T-helper 17 cell (primary cell): ENCODE data around the gene PAXX. TPM values are rescaled to one million over a fixed set of nuclear protein-coding genes. Genes with fewer than 3 reads are reported as not detected.
A peak's percentile ranks its signal among the peaks of the same experiment; 100 is the strongest.

Experiments
- ATAC-seq: fragments of 150-1000 bp; cut with Tn5 transposase; 2 replicates; pipeline ENCODE4 v1.10.0; 2021; ENCODE audit warnings: mild to moderate bottlenecking, moderate library complexity
- DNase-seq, 3 donors: peaks; one replicate each; pipeline versions ENCODE4 v3.0.0 to v3.0.0-alpha.2; 2020 to 2021
- H3K9me3 ChIP-seq: one replicate; pipeline ENCODE4 v1.7.0; 2013; ENCODE audit warnings: low read length, mild to moderate bottlenecking; ENCODE audit not compliant: control insufficient read depth, poor library complexity, severe bottlenecking
- H3K27ac Mint-ChIP-seq: one replicate; pipeline ENCODE4 v1.8.0; 2022; ENCODE audit warnings: mild to moderate bottlenecking, moderate library complexity, mixed read lengths
- H3K27me3 Mint-ChIP-seq: one replicate; pipeline ENCODE4 v1.8.0; 2022; ENCODE audit warnings: mixed read lengths
- H3K36me3 Mint-ChIP-seq: one replicate; pipeline ENCODE4 v1.8.0; 2022; ENCODE audit warnings: low read depth, mixed read lengths
- H3K4me1 Mint-ChIP-seq: one replicate; pipeline ENCODE4 v1.8.0; 2022; ENCODE audit warnings: mild to moderate bottlenecking, mixed read lengths
- H3K4me3 Mint-ChIP-seq: one replicate; pipeline ENCODE4 v1.8.0; 2022; ENCODE audit warnings: mild to moderate bottlenecking, moderate library complexity, mixed read lengths
- total RNA-seq, 4 donors: library from RNA in 2 of 4; stranded (reverse) in 2 of 4; gene quantifications; one replicate each; pipeline ENCODE4 v1.2.3 and lab custom pipeline; 2022 to 2026

Gene PAXX
- total RNA-seq (10 to 100 TPM; 85.7 to 89.9 TPM), total RNA-seq (lab: John Stamatoyannopoulos, UW) (37.8 to 82.4 reads per million in 2 donors)

GRCh38 chr9:136991993-136992818 lies at the start of gene PAXX:
TSS of gene PAXX (plus strand) at chr9:136992422. CDS start at chr9:136992444, 22 bp downstream.
- peak; percentile 92 to 96 (median 92) for DNase-seq
- H3K9me3 ChIP-seq, result no peaks in the 10 kb centered on the region
- Mint-ChIP-seq H3K27me3 (no peaks in the 10 kb centered on the region), H3K4me3 (peak within 1 kb of the TSS; percentile 89), H3K27ac (peak within 1 kb of the TSS; percentile 61), H3K4me1 (peaks cover 18% of the 10 kb centered on the region), H3K36me3 (peaks cover 2% of the 10 kb centered on the region)
- peak; percentile 91 for ATAC-seq

- no peaks in the 10 kb centered on the region for H3K9me3 ChIP-seq
- no peak for DNase-seq
- Mint-ChIP-seq H3K4me3 (peak overlapping the region; percentile 85), H3K27me3 (no peaks in the 10 kb centered on the region), H3K4me1 (peaks cover 4% of the 10 kb centered on the region), H3K27ac (no peak overlapping the region), H3K36me3 (peaks cover 4% of the 10 kb centered on the region)
- ATAC-seq, result no peak
Measured at GRCh38 chr9:136942881-136943230, 49.4 kb upstream of the PAXX start.

GRCh38 chr9:136943291-136944211 lies 48.7 kb upstream of the PAXX start:
- H3K4me1 Mint-ChIP-seq, result peaks cover 4% of the 10 kb centered on the region
- H3K27me3 Mint-ChIP-seq, result no peaks in the 10 kb centered on the region
- no peak for DNase-seq
- ATAC-seq, result peak; percentile 12
- H3K36me3 Mint-ChIP-seq, result peaks cover 4% of the 10 kb centered on the region
- no peak overlapping the region for H3K27ac Mint-ChIP-seq
- no peaks in the 10 kb centered on the region for H3K9me3 ChIP-seq
- H3K4me3 Mint-ChIP-seq, result peak overlapping the region; percentile 85

- H3K9me3 ChIP-seq, result no peaks in the 10 kb centered on the region
- ATAC-seq (peak; percentile 40), DNase-seq (no peak)
- Mint-ChIP-seq H3K27ac (no peak overlapping the region), H3K27me3 (no peaks in the 10 kb centered on the region), H3K36me3 (peaks cover 4% of the 10 kb centered on the region), H3K4me1 (peaks cover 4% of the 10 kb centered on the region), H3K4me3 (peak overlapping the region; percentile 85)
Measured at GRCh38 chr9:136944212-136944518, 48.1 kb upstream of the PAXX start.

GRCh38 chr9:136944519-136945332 lies 47.5 kb upstream of the PAXX start, which contains the start of the genes C8G and FBXW5:
TSS of gene C8G (plus strand) at chr9:136945243. CDS start at chr9:136945321, 78 bp downstream.
TSS of gene FBXW5 (minus strand) at chr9:136944738. CDS start at chr9:136944083, 655 bp downstream.
- peak; percentile 87 for ATAC-seq
- Mint-ChIP-seq H3K27me3 (no peaks in the 10 kb centered on the region), H3K4me3 (peak within 1 kb of the TSS; percentile 85), H3K27ac (peak within 1 kb of the TSS; percentile 87), H3K4me1 (peaks cover 4% of the 10 kb centered on the region), H3K36me3 (no peaks in the 10 kb centered on the region)
- DNase-seq, result peak; percentile 92 to 95 (median 94)
- no peaks in the 10 kb centered on the region for H3K9me3 ChIP-seq

GRCh38 chr9:136945333-136946227 lies 46.6 kb upstream of the PAXX start:
- ATAC-seq (no peak), DNase-seq (peak in 1 of 3 donors; percentile 8)
- H3K9me3 ChIP-seq, result no peaks in the 10 kb centered on the region
- Mint-ChIP-seq H3K27me3 (no peaks in the 10 kb centered on the region), H3K36me3 (no peaks in the 10 kb centered on the region), H3K4me1 (peaks cover 6% of the 10 kb centered on the region), H3K4me3 (peak overlapping the region; percentile 85), H3K27ac (peak overlapping the region; percentile 87)

- H3K4me3 Mint-ChIP-seq, result no peak overlapping the region
- no peaks in the 10 kb centered on the region for H3K36me3 Mint-ChIP-seq
- ATAC-seq, result no peak
- no peaks in the 10 kb centered on the region for H3K27me3 Mint-ChIP-seq
- peak in 1 of 3 donors; percentile 9 for DNase-seq
- H3K27ac Mint-ChIP-seq, result no peak overlapping the region
- H3K4me1 Mint-ChIP-seq, result peaks cover 6% of the 10 kb centered on the region
- no peaks in the 10 kb centered on the region for H3K9me3 ChIP-seq
Measured at GRCh38 chr9:136946228-136947027, 45.8 kb upstream of the PAXX start.

- ATAC-seq (no peak), DNase-seq (peak in 1 of 3 donors; percentile 10)
- Mint-ChIP-seq H3K27me3 (no peaks in the 10 kb centered on the region), H3K27ac (no peak overlapping the region), H3K4me1 (peaks cover 6% of the 10 kb centered on the region), H3K36me3 (no peaks in the 10 kb centered on the region), H3K4me3 (no peak overlapping the region)
- no peaks in the 10 kb centered on the region for H3K9me3 ChIP-seq
Measured at GRCh38 chr9:136947028-136947891, 45.0 kb upstream of the PAXX start.

- H3K9me3 ChIP-seq, result no peaks in the 10 kb centered on the region
- no peak overlapping the region for H3K27ac Mint-ChIP-seq
- H3K4me3 Mint-ChIP-seq, result peak overlapping the region; percentile 89
- H3K4me1 Mint-ChIP-seq, result peaks cover 6% of the 10 kb centered on the region
- H3K36me3 Mint-ChIP-seq, result no peaks in the 10 kb centered on the region
- H3K27me3 Mint-ChIP-seq, result no peaks in the 10 kb centered on the region
- ATAC-seq, result no peak
- peak in 1 of 3 donors; percentile 10 for DNase-seq
Measured at GRCh38 chr9:136947955-136948510, 44.2 kb upstream of the PAXX start.

GRCh38 chr9:136949239-136949816 lies 42.9 kb upstream of the PAXX start:
- ATAC-seq (no peak), DNase-seq (peak in 1 of 3 donors; percentile 16)
- H3K9me3 ChIP-seq, result no peaks in the 10 kb centered on the region
- peak overlapping the region; percentile 89 for H3K4me3 Mint-ChIP-seq
- no peaks in the 10 kb centered on the region for H3K27me3 Mint-ChIP-seq
- peaks cover 6% of the 10 kb centered on the region for H3K4me1 Mint-ChIP-seq
- H3K36me3 Mint-ChIP-seq, result no peaks in the 10 kb centered on the region
- peak overlapping the region; percentile 60 for H3K27ac Mint-ChIP-seq
